ENCODE results near the gene ZNF593.

The ZNF593 gene

DNA sequence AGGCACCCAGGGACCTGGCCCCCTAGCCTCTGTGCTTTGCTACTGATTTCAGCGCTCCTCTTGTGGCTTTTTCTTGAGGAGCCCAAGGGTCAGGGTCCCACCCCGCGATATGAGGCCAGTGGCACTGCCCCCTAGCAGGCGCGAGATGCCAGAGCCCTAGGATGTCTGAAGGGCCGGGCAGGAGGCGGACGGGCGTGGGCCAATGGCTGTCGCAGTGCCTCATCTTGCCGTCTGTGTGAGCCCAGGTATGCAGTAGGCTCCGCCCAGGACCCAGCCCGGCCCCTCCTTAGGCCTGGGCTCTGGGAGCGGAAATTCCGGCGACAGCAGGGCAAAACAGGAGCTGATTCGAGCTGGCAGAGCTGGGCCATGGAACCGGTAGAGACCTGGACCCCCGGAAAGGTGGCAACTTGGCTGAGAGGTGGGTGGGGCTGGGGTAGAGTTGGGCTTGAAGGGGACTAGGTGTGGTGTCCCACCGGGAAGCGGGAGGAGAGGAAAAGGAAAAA is 7.5 kb downstream of the ZNF593 start, which contains the start of gene CNKSR1:
Gene CNKSR1 (plus strand): TSS at position 310 of the 503 bp plus-strand sequence. CDS start 57 bp downstream, at position 367.
- no peaks in the 10 kb centered on the region for H3K9me3 Mint-ChIP-seq
- H3K4me1 Mint-ChIP-seq: no peaks in the 10 kb centered on the region
- ATAC-seq (no peak), DNase-seq (ENCODE audit: low spot score in 2 of 2) (no peak)
- no peak within 1 kb of the TSS for H3K4me3 Mint-ChIP-seq
- H3K27ac Mint-ChIP-seq: peak within 1 kb of the TSS; percentile 34
- H3K36me3 Mint-ChIP-seq: no peaks in the 10 kb centered on the region

- Mint-ChIP-seq H3K4me3 (no peak overlapping the region), H3K9me3 (no peaks in the 10 kb centered on the region), H3K36me3 (no peaks in the 10 kb centered on the region), H3K27ac (no peak overlapping the region), H3K4me1 (no peaks in the 10 kb centered on the region)
- DNase-seq (ENCODE audit: low spot score in 2 of 2) (no peak), ATAC-seq (no peak)
Observed at GRCh38 chr1:26180010-26180506, 10.3 kb downstream of the ZNF593 start.

DNA sequence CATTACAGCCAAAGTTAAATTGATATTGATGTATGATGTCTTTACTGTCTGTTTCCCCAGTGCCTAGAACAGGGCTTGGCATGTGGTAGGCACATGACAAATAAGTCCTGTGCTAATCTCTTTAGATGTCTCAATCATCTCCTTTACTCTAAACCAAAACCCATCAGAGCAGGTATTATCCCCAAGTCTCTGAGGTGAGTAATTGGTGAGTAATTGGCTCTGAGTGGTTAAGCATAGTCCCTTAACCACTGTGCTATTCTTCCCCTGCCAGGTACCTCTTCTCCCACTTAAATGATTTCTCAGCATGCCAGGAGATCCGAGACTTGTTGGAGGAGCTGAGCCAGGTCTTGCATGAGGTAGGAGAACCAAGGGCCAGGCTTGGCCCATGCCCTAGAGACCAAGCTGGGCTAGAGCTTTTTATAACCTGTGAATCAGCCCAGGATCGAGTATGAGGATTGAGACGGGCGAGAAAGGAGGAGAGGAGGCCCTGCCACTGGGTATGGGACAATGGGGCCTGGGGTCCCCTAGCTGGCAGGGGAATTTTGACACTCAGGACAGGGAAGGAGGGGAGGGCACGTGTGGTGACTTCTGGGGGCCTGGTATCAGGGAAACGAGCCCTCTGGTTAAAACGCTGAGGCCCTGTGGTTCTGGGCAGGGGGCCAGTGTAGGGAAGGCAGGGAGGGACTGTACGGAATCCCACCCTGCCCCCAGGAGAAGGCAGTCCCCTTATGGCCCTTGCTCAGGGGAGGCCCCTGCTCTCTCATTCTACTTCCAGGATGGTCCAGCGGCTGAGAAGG is 12.1 kb downstream of the ZNF593 start:
- H3K4me3 Mint-ChIP-seq: no peak overlapping the region
- no peak for DNase-seq (ENCODE audit: low spot score in 2 of 2)

GRCh38 chr1:26182383-26182696 is 12.6 kb downstream of the ZNF593 start:
- Mint-ChIP-seq H3K9me3 (no peaks in the 10 kb centered on the region), H3K36me3 (no peaks in the 10 kb centered on the region), H3K27ac (no peak overlapping the region), H3K4me1 (no peaks in the 10 kb centered on the region), H3K4me3 (no peak overlapping the region)
- ATAC-seq (no peak), DNase-seq (ENCODE audit: low spot score in 2 of 2) (no peak)

More for the DNA sequence above, 12.1 kb downstream of the ZNF593 start:
- Mint-ChIP-seq H3K9me3 (no peaks in the 10 kb centered on the region), H3K27ac (no peak overlapping the region), H3K4me1 (no peaks in the 10 kb centered on the region), H3K36me3 (no peaks in the 10 kb centered on the region)
- peak; percentile 81 for ATAC-seq

- DNase-seq (ENCODE audit: low spot score in 2 of 2) (no peak), ATAC-seq (no peak)
- no peak overlapping the region for H3K4me3 Mint-ChIP-seq
- H3K27ac Mint-ChIP-seq: no peak overlapping the region
- H3K36me3 Mint-ChIP-seq: no peaks in the 10 kb centered on the region
- no peaks in the 10 kb centered on the region for H3K9me3 Mint-ChIP-seq
- no peaks in the 10 kb centered on the region for H3K4me1 Mint-ChIP-seq
Observed at GRCh38 chr1:26184086-26184485, 14.4 kb downstream of the ZNF593 start.

DNA sequence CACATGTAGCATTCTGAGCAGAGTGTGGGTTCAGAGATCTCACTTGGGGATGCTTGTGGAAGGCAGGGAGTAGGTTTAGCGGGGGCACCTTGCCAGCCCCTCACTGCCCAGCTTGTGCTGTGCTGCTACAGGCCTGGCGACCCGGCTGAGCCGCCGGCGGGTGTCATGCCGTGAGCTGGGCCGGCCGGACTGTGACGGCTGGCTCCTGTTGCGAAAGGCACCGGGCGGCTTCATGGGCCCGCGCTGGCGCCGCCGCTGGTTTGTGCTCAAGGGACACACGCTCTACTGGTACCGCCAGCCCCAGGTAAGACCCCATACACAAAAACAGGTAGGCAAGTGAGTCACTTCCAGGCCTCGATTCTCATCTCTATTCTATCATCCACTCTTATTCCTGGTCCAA is 15.2 kb downstream of the ZNF593 start:
- H3K27ac Mint-ChIP-seq: no peak overlapping the region
- no peaks in the 10 kb centered on the region for H3K36me3 Mint-ChIP-seq
- no peak overlapping the region for H3K4me3 Mint-ChIP-seq
- no peaks in the 10 kb centered on the region for H3K9me3 Mint-ChIP-seq
- ATAC-seq: no peak
- DNase-seq (ENCODE audit: low spot score in 2 of 2): no peak
- H3K4me1 Mint-ChIP-seq: no peaks in the 10 kb centered on the region

DNA sequence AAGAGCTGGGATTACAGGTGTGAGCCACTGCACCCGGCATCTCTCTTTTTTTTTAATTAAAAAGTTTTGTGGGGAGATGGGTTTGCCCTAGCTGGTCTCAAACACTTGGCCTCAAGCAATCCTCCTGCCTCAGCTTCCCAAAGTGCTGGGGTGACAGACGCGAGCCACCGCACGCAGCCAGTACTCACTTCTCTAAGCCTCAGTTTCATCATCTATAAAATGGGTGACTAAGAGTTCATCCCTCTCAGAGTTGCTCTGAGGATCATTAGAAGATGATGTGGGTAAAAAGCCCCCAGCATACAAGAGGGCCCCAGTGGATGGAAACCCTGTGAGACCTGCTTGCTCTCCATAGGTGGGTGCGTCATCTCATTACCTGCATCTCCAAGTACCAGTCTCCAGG is 18.2 kb downstream of the ZNF593 start:
- Mint-ChIP-seq H3K27ac (no peak overlapping the region), H3K36me3 (no peaks in the 10 kb centered on the region), H3K9me3 (no peaks in the 10 kb centered on the region), H3K4me1 (peaks cover 7% of the 10 kb centered on the region), H3K4me3 (no peak overlapping the region)
- no peak for DNase-seq (ENCODE audit: low spot score in 2 of 2)
- no peak for ATAC-seq

DNA sequence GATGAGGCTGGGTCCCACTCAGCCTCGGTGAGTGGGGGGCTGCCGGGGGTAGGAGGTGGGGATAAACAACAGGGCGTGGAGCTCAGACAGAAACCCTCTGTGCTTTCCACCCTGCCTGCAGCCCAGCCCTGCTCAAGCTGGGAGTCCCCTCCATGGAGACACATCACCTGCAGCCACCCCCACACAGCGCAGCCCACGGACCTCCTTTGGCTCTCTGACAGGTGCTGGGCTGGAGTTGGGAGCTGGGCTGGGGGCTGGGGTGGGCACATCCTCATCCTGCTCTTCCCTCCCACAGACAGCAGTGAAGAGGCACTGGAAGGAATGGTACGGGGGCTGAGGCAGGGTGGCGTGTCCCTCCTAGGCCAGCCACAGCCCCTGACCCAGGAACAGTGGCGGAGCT is 18.8 kb downstream of the ZNF593 start:
- ATAC-seq: no peak

GRCh38 chr1:26189331-26189730 is 19.6 kb downstream of the ZNF593 start:
- H3K27ac Mint-ChIP-seq: peak overlapping the region; percentile 60
- DNase-seq (ENCODE audit: low spot score in 2 of 2) (no peak), ATAC-seq (no peak)
- no peaks in the 10 kb centered on the region for H3K36me3 Mint-ChIP-seq
- no peak overlapping the region for H3K4me3 Mint-ChIP-seq
- H3K4me1 Mint-ChIP-seq: peaks cover 7% of the 10 kb centered on the region
- no peaks in the 10 kb centered on the region for H3K9me3 Mint-ChIP-seq

More for the DNA sequence above, 18.8 kb downstream of the ZNF593 start:
- Mint-ChIP-seq H3K36me3 (no peaks in the 10 kb centered on the region), H3K4me1 (peaks cover 7% of the 10 kb centered on the region), H3K9me3 (no peaks in the 10 kb centered on the region), H3K27ac (no peak overlapping the region), H3K4me3 (no peak overlapping the region)
- DNase-seq (ENCODE audit: low spot score in 2 of 2): no peak

DNA sequence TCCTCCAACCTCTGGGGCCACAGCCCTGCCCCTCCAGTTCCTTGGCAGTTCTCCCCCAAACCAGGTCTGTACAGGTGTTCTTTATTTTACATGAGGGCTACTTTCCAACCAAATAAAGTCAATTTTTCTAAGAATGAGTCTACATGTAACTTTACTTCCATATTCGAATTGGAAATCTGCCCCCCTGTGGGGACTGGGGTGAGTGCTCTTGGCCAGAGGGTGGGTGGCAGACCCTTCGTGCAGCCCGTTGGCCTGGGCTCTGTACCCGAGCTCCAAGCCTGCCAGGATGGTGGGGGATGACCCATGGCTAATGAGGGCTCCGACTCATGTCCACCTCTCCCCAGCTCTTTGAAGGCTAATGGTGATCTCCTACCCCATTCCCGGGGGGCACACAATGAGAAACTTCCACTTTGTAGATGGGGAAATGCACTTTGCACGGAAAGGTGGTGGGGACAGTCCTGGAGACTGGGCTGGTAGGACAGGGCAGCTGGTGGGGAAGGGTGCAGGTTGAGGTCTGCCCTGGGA is 20.1 kb downstream of the ZNF593 start:
- H3K27ac Mint-ChIP-seq: peak overlapping the region; percentile 60
- H3K36me3 Mint-ChIP-seq: no peaks in the 10 kb centered on the region
- H3K4me1 Mint-ChIP-seq: peaks cover 7% of the 10 kb centered on the region
- no peak overlapping the region for H3K4me3 Mint-ChIP-seq
- no peaks in the 10 kb centered on the region for H3K9me3 Mint-ChIP-seq
- ATAC-seq (no peak), DNase-seq (ENCODE audit: low spot score in 2 of 2) (no peak)

DNA sequence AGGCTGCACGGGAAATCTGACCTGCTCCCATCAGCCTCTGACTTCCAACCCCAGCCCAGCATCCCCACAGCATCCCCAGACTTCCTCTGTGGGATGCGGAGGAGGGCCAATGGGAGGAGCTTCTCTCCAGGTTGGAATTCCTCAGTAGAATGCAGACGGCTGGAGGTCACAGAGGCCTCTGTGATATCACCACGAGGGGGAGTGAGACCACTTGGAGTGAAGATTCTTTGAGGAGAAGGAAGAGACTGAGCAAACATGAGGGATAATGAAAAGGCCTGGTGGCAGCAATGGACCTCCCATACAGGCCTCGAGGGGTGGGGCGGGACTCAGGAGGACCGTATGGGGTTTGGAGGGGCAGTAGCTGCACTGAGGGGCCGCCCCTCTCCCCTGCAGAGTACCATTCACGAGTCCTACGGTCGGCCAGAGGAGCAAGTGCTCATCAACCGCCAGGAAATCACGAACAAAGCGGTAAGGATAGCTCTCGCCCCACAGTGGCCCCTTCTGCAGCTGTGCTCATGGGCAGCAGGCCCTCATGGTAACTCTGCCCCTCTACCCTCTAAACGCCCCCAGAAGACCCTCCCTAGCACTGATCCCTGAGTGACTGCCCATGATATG is 20.8 kb downstream of the ZNF593 start, which contains the start of gene CATSPER4:
Gene CATSPER4 (plus strand): TSS at position 230 of the 615 bp plus-strand sequence. CDS start 26 bp downstream, at position 256.
- H3K4me3 Mint-ChIP-seq: no peak within 1 kb of the TSS

GRCh38 chr1:26191739-26192138 is 22.0 kb downstream of the ZNF593 start:
- DNase-seq (ENCODE audit: low spot score in 2 of 2) (no peak), ATAC-seq (no peak)
- Mint-ChIP-seq H3K27ac (no peak overlapping the region), H3K4me3 (no peak overlapping the region), H3K36me3 (no peaks in the 10 kb centered on the region), H3K4me1 (peaks cover 7% of the 10 kb centered on the region), H3K9me3 (no peaks in the 10 kb centered on the region)

More for the DNA sequence above, 20.8 kb downstream of the ZNF593 start, which contains the start of gene CATSPER4:
- peak within 1 kb of the TSS; percentile 60 for H3K27ac Mint-ChIP-seq
- ATAC-seq (no peak), DNase-seq (ENCODE audit: low spot score in 2 of 2) (no peak)
- no peaks in the 10 kb centered on the region for H3K9me3 Mint-ChIP-seq
- H3K36me3 Mint-ChIP-seq: no peaks in the 10 kb centered on the region
- H3K4me1 Mint-ChIP-seq: peaks cover 7% of the 10 kb centered on the region

- Mint-ChIP-seq H3K27ac (no peak overlapping the region), H3K9me3 (no peaks in the 10 kb centered on the region), H3K4me3 (no peak overlapping the region), H3K4me1 (peaks cover 8% of the 10 kb centered on the region), H3K36me3 (no peaks in the 10 kb centered on the region)
- ATAC-seq: no peak
- DNase-seq (ENCODE audit: low spot score in 2 of 2): no peak
Observed at GRCh38 chr1:26195805-26196204, 26.1 kb downstream of the ZNF593 start.

DNA sequence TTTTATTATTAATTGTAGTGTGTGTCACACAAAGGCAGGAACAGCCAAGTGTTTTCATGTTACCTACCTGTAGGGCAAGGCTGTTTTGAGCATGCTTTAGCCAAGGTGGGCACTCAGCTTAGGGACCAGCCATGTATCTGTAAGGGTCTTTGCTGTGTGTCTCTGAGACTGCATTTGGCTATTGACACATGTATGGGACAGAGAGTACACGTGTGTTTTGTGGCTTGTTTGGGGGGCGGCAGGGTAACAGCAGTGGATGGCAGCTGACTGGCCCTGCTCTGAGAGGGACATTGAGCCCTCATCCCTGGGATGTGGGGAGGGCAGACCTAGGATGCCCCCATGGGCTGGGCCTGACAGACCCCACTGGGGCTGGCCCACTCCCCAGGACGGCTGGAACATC is 27.6 kb downstream of the ZNF593 start:
- Mint-ChIP-seq H3K9me3 (no peaks in the 10 kb centered on the region), H3K4me1 (peaks cover 16% of the 10 kb centered on the region), H3K27ac (no peak overlapping the region), H3K36me3 (no peaks in the 10 kb centered on the region), H3K4me3 (no peak overlapping the region)
- DNase-seq (ENCODE audit: low spot score in 2 of 2): no peak
- no peak for ATAC-seq

- Mint-ChIP-seq H3K36me3 (no peaks in the 10 kb centered on the region), H3K27ac (no peak overlapping the region)
- ATAC-seq: no peak
Observed at GRCh38 chr1:26197813-26198212, 28.1 kb downstream of the ZNF593 start.

More at GRCh38 chr1:26197813-26198212, 28.1 kb downstream of the ZNF593 start:
- Mint-ChIP-seq H3K4me3 (no peak overlapping the region), H3K4me1 (peaks cover 20% of the 10 kb centered on the region), H3K9me3 (no peaks in the 10 kb centered on the region)
- no peak for DNase-seq (ENCODE audit: low spot score in 2 of 2)
